HG03354 (cell line): ENCODE measurements around the gene MARK3.
"Not testable (repeated sequence)": the region's sequence is repeated elsewhere in the genome, so short reads cannot be mapped to it uniquely, and the experiment has no call there.

Source experiments
- ATAC-seq: cut with Tn5 transposase; IDR thresholded peaks from one replicate; pipeline ENCODE4 v1.9.1; 2021; ENCODE audit warnings: mild to moderate bottlenecking; ENCODE audit not compliant: unreplicated experiment, poor library complexity, severe bottlenecking

MARK3 gene

DNA sequence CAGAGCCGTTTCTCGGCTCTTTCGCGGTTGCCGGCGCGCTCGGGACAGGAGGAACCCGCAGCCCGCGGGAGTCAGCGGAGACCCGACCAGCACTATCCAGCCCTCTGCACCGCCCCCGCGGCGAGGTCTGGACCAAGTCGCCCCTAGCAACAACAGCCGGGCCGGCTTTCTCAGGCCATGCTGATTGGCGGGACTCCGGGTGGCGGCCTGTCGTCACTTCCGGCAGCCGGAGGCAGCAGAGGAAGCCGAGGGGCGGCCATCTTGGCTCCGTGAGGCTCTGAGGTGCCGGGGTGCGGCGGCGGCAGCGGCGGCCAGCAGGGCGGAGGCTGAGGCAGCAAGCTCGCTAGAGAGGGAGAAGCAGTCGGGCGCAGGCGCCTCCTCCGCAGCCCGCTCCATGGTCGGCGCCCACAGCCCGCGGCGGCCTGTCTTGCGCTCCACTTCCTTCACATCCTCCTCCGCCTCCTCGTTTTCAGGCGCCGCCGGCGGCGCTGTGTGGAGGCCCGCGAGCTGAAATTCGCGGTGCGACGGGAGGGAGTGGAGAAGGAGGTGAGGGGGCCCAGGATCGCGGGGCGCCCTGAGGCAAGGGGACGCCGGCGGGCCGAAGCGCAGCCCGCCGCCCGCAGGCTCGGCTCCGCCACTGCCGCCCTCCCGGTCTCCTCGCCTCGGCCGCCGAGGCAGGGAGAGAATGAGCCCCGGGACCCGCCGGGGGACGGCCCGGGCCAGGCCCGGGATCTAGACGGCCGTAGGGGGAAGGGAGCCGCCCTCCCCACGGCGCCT is at the start of gene MARK3:
MARK3 (plus strand) TSS at position 264 of the 777 bp plus-strand sequence. CDS start 615 bp downstream, outside the sequence.
- ATAC-seq, result peak; percentile 97

GRCh38 chr14:103336191-103336590 is 49.0 kb upstream of the MARK3 start:
- ATAC-seq, result no peak

- ATAC-seq, result no peak
Observed at GRCh38 chr14:103337794-103338193, 47.4 kb upstream of the MARK3 start.

- ATAC-seq, result no peak
Observed at GRCh38 chr14:103339561-103339960, 45.7 kb upstream of the MARK3 start.

DNA sequence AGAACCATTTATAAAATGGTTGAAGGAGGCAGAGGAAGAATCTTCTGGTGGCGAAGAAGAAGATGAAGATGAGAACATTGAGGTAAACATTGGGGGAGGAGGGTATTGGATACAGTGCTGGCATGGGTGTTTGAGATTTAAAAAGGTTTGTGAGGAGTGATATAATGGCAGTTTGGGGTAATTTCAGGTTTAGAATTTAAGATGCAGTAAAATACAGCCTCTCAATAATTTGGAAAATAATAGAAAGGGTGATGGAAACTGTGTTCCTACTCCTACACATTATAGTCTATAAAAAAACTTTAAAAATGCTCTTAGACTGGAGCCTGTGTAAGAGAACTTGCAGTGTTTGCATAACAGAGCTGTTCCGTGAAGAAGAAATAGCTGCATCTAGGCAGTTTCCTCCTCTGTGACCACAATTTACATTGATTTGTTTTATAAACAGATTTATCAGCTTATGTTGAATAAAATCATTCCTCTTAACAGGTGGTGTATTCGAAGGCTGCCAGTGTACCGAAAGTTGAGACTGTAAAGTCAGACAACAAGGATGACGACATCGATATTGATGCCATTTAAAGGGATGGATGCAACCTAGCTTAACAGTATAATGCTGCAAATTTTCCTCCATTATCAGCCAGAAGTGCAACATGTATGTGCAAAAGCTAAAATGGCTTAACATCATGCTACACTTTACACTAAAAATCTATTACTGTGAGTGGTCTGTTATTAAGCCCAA is 44.6 kb upstream of the MARK3 start:
- ATAC-seq, result no peak

GRCh38 chr14:103341250-103342129 is 43.7 kb upstream of the MARK3 start:
- no peak for ATAC-seq

GRCh38 chr14:103343164-103343879 is 41.9 kb upstream of the MARK3 start:
- ATAC-seq, result no peak

DNA sequence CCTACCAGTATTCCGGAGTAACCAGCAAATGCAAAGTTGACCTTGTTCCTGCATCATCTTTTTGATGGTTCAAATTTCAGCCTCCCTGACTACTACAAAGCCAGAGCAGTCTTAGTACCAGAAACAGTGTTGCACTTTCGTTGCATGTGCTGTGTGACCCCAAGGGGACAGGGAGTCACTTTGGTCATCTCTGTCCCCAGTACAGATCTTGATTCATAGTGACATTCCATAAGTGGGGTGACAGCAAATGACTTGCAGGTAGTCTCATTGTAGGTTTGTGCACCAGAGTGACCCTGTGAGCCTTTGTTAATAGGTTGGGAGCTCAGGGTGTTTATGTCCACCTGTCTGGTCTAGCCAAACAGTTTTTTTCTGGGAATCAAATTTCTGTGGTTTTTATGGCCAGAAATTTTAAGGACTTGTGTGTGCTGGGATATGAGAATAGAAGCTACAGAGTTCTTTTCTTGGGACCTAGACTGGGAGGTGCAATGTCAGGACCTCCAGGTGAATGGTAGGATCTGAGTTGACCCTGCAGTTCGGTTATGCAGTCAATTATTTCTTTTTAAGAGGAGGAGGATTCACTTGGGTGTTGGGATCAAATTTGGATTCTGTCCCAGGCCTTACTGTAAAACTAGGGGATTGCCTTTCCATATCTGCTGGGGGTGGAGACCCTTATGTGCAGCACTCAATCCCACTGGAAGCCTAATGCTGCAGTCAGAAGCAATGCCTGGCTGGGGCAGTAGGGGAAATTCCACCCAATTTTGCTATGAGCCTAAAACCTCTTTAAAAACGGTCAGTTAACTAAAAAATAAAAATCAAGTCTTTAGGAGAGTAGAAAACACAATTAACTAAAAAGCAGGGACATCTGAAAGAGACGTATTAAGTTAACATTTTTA is 41.1 kb upstream of the MARK3 start:
- ATAC-seq, result no peak

GRCh38 chr14:103346286-103346685 is 38.9 kb upstream of the MARK3 start:
- no peak for ATAC-seq

- ATAC-seq, result no peak
Observed at GRCh38 chr14:103347091-103347815, 38.0 kb upstream of the MARK3 start.

DNA sequence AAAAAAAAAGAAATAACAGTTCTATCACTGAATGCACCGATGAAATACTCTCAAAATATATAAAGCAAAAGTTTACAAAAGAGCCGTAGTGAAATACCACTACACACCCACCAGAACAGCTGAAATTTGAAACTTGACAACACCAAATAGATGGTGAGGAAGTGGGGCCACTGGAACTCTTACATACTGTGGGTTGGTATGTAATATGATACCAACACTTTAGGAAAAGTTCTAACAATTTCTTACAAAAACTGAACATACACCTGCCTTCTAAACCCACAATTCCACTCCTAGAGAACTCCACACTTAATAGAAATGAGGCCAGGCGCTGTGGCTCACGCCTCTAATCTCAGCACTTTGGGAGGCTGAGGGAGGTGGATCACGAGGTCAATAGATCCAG is 37.1 kb upstream of the MARK3 start:
- no peak for ATAC-seq

GRCh38 chr14:103349982-103350381 is 35.2 kb upstream of the MARK3 start:
- ATAC-seq, result no peak

DNA sequence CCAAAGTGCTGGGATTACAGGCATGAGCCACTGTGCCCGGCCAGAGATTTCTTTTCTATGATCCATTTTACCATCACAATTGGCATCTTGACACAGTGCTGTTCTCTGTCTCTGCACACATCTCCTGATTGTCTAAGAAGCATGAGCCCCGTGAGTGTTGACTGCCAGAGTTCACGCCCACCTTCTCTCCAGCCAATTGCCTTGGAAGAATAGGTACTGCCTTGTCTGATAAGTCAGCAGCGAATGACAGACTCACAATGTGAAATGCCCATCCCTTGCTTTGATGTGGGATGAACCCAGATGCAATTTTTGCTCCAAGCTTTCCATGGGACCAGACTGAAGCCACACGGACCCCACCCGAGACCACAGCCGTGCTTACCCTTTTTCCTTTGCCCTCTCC is 31.9 kb upstream of the MARK3 start:
- ATAC-seq, result no peak

GRCh38 chr14:103354141-103354540 is 31.1 kb upstream of the MARK3 start:
- no peak for ATAC-seq

DNA sequence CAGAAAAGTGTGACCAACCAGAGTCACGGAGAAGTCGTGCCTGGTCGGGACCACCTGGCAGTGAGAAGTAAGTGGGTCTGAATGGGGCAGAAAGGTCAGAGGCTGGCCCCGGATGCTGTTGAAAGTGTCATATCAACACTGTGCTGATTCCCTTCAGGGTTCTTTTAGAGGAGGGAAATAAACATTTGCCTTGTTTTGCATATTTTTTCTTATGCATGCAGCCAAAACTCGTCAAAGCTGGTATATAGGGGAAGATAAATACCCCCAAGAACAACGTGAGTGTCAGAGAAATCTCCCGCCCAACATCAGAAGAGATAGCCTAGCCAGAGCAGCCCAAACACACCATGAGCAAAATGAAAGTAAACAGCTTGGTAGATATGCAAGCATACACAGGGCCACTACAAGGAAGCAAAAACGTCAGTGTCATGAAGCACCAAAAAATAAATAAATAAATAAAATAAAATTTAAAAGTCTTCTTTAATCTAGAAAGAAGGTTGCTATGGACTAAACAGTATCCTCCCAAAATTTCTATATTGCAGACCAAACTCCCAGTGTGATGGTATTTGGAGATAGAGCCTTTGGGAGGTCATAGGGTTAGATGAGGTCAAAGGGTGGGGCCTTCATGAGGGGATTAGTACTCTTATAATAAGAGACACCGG is 29.1 kb upstream of the MARK3 start:
- no peak for ATAC-seq

DNA sequence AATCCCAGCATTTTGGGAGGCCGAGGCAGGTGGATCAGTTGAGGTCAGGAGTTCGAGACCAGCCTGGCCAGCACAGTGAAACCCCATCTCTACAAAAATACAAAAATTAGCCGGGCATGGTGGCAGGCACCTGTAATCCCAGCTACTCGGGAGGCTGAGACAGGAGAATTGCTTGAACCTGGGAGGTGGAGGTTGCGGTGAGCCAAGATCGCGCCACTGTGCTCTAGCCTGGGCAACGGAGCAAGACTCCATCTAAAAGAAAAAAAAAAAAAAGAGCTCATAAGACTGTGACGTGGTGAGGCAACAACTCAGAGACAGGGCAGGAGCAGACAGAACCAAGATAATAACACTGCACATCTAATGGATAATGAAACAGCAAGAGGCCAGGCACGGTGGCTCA is 27.7 kb upstream of the MARK3 start:
- ATAC-seq, result not testable (repeated sequence)

- no peak for ATAC-seq
Observed at GRCh38 chr14:103360548-103360947, 24.7 kb upstream of the MARK3 start.

DNA sequence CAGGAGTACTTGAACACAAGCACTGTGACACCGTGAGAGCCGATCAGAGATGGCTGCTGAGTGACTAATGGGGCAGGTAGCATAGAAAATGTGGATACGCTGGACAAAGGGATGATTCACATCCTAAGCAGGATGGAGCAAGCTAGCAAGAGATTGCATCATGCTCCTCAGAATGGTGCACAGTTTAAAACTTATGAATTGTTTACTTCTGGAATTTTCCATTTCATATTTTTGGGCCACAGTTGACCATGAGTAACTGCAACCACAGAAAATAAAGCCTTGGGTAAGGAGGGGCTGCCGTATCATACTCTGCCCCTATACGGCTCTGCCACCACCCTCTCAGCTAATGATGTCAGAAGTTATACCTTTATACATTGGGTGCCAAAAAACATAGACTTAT is 23.3 kb upstream of the MARK3 start:
- no peak for ATAC-seq
